Hepatocyte (in vitro differentiated cells): Measurements from ENCODE around the gene C1orf115.

Experiments
- EZH2 ChIP-seq: fragments of 200-600 bp; sonication (generic); IDR thresholded peaks from 2 replicates; pipeline ENCODE4 v1.6.1; 2016; ENCODE audit warnings: antibody characterized with exemption, mild to moderate bottlenecking, borderline replicate concordance
- EZH2phosphoT487 ChIP-seq: fragments of 200-600 bp; sonication (generic); IDR thresholded peaks from one replicate; pipeline ENCODE4 v1.6.1; 2018; ENCODE audit warnings: antibody characterized with exemption, mild to moderate bottlenecking, low read depth, moderate library complexity; ENCODE audit not compliant: unreplicated experiment, severe bottlenecking
- TF ChIP-seq, protein P1 (sequence below): fragments of 200-600 bp; sonication (generic); IDR thresholded peaks from 2 replicates; pipeline ENCODE4 v1.5.1; 2016; ENCODE audit warnings: antibody characterized with exemption, mild to moderate bottlenecking; ENCODE audit not compliant: poor library complexity

DNA sequence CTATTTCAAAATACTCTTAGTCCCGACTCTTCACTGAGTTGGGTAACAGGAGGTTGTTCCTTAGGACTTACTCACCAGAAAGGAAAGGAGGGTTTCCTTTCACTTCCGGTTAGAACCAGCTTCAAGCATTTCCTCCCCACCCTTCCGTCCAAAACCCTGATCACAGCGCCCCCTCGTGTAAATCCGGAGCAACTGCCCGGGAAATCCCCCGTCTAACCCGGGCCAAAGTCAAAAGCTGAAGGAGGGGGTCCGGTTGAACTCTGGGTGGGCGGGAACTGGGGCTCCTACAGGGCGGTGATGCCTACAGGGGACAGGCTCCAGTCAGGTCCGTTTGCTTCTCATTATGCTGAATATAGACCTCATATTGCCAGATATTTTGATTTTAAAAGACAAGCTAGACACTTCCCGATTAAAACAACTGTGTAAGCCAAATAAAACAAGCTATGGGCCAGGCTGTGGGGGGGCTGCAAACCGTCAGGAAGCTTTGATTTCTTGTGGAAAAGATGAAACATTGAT lies 43.0 kb downstream of the C1orf115 start:
- TF ChIP-seq, protein P1, sequence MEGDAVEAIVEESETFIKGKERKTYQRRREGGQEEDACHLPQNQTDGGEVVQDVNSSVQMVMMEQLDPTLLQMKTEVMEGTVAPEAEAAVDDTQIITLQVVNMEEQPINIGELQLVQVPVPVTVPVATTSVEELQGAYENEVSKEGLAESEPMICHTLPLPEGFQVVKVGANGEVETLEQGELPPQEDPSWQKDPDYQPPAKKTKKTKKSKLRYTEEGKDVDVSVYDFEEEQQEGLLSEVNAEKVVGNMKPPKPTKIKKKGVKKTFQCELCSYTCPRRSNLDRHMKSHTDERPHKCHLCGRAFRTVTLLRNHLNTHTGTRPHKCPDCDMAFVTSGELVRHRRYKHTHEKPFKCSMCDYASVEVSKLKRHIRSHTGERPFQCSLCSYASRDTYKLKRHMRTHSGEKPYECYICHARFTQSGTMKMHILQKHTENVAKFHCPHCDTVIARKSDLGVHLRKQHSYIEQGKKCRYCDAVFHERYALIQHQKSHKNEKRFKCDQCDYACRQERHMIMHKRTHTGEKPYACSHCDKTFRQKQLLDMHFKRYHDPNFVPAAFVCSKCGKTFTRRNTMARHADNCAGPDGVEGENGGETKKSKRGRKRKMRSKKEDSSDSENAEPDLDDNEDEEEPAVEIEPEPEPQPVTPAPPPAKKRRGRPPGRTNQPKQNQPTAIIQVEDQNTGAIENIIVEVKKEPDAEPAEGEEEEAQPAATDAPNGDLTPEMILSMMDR, result peak; percentile 86
- no peak for TF ChIP-seq EZH2phosphoT487
- no peak for TF ChIP-seq EZH2
